Bronchial epithelial cell (primary cell): ENCODE results near the gene COL5A1. TPM values are rescaled to one million over a fixed set of nuclear protein-coding genes. Genes with fewer than 3 reads are reported as not detected.
"Not testable (repeated sequence)": the region's sequence is repeated elsewhere in the genome, so short reads cannot be mapped to it uniquely, and the experiment has no call there.

ENCODE experiments used
- DNase-seq: peaks from one replicate; pipeline ENCODE4 v3.0.0-alpha.2; 2010; ENCODE audit warnings: low read depth
- FAIRE-seq: peaks from 2 replicates; lab custom pipeline; 2011; peaks lifted over from hg19 to GRCh38; lab: Jason Lieb, UNC
- H3K27me3 ChIP-seq: 2 replicates; pipeline ENCODE4 v1.5.1; 2011; ENCODE audit warnings: low read length; ENCODE audit not compliant: control insufficient read depth, insufficient read depth
- H3K36me3 ChIP-seq: 2 replicates; pipeline ENCODE4 v1.5.1; 2011; ENCODE audit warnings: low read length; ENCODE audit not compliant: control insufficient read depth, insufficient read depth
- H3K4me3 ChIP-seq: 2 replicates; pipeline ENCODE4 v1.5.1; 2011; ENCODE audit warnings: mild to moderate bottlenecking, low read depth, low read length, control low read depth
- total RNA-seq: library from RNA; depleted of rRNA; stranded (reverse); fragments of >200 nt; gene quantifications from 2 replicates; pipeline ENCODE4 v1.2.1, GENCODE V29; 2014
- TF ChIP-seq, protein P1 (sequence below): IDR thresholded peaks from 2 replicates; pipeline ENCODE4 v1.5.1; 2011; ENCODE audit warnings: mild to moderate bottlenecking, moderate library complexity, low read length, control low read depth, inconsistent platforms; ENCODE audit not compliant: insufficient read depth, severe bottlenecking

COL5A1 gene
- total RNA-seq, 1 donor from 2014 or later: 6.3 TPM

DNA sequence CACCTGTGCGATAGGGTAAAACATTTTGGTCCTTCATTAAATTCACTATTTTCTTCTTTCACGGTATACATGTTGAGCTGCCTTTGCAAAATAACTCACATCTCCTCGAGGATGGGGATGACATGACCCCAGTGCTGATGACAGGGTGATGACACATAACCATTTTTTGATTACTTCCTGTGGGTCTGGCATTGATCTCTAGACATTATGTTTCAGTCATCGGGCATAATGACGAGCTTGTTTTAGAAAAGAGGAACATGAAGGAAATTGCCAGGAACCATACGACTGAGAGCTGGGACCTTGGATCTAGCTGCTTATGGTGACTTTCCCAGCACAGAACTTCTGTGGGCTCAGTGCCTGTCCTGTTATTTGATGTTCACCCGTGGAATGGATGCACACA, 25.2 kb downstream of the COL5A1 start:
- TF ChIP-seq, protein P1, sequence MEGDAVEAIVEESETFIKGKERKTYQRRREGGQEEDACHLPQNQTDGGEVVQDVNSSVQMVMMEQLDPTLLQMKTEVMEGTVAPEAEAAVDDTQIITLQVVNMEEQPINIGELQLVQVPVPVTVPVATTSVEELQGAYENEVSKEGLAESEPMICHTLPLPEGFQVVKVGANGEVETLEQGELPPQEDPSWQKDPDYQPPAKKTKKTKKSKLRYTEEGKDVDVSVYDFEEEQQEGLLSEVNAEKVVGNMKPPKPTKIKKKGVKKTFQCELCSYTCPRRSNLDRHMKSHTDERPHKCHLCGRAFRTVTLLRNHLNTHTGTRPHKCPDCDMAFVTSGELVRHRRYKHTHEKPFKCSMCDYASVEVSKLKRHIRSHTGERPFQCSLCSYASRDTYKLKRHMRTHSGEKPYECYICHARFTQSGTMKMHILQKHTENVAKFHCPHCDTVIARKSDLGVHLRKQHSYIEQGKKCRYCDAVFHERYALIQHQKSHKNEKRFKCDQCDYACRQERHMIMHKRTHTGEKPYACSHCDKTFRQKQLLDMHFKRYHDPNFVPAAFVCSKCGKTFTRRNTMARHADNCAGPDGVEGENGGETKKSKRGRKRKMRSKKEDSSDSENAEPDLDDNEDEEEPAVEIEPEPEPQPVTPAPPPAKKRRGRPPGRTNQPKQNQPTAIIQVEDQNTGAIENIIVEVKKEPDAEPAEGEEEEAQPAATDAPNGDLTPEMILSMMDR: no peak
- H3K36me3 ChIP-seq: no peaks in the 10 kb centered on the region
- DNase-seq (peak; percentile 22), FAIRE-seq (peak; percentile 82)
- no peaks in the 10 kb centered on the region for H3K27me3 ChIP-seq
- H3K4me3 ChIP-seq: no peak overlapping the region

GRCh38 chr9:134668977-134669376, 27.4 kb downstream of the COL5A1 start:
- not testable (repeated sequence) for FAIRE-seq, DNase-seq

DNA sequence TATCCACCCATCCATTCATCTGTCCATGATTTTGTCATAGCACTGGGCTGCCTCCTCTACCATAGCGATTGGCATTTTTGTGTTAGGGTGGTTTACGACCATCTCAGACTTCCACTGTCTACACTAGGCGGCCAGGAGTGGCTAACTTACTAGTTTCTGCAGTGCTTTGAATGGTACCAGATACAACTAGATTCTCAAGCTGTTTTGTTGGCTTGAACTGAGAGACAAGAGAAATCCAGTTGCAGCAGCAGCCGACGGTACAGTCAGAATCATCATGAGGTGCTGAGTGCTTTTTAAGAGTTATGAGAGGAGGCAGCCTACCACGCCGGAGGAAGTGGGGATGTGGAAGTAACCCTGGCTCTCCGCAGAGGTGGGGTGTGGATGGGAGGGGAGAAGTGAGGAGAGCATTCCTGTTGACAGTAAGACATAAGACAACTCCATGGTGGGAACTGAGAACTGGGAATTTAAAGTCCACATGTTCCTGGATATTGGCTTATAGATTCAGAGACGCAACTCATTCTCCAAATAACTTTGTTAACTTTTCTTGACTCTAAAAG, 27.9 kb downstream of the COL5A1 start:
- FAIRE-seq (no peak), DNase-seq (no peak)
- Histone ChIP-seq H3K27me3 (no peaks in the 10 kb centered on the region), H3K36me3 (no peaks in the 10 kb centered on the region), H3K4me3 (no peak overlapping the region)
- TF ChIP-seq, protein P1: no peak

More at GRCh38 chr9:134668977-134669376, 27.4 kb downstream of the COL5A1 start:
- not testable (repeated sequence) for H3K36me3 ChIP-seq, H3K27me3 ChIP-seq, H3K4me3 ChIP-seq

- H3K27me3 ChIP-seq: no peaks in the 10 kb centered on the region
- peak; percentile 39 for DNase-seq
- peak; percentile 60 for FAIRE-seq
- TF ChIP-seq, protein P1: no peak
- H3K36me3 ChIP-seq: no peaks in the 10 kb centered on the region
- H3K4me3 ChIP-seq: no peak overlapping the region
Measured at GRCh38 chr9:134670042-134670525, 28.5 kb downstream of the COL5A1 start.

DNA sequence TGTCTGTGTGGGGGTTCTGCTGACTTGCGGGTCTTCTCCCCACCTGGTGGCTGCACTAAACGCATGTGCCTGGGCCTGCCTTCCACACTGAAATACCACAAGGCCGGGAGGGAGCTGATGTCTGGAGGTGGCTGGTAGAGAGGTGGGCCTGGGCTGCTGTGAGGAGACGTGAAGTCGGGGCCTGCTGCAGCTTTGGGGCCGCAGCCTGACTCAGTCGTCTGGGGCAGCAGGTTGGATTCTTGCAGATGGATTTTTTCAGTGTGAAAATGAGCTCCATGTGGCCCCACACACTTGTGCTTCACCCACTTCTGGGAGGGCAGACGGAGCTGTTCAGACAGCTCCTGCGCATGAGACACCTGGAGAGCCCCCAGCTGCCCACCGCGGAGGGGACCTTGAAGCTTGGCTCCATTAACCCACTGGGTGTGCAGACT, 29.3 kb downstream of the COL5A1 start:
- DNase-seq (no peak), FAIRE-seq (no peak)
- TF ChIP-seq, protein P1: no peak
- no peaks in the 10 kb centered on the region for H3K27me3 ChIP-seq
- no peaks in the 10 kb centered on the region for H3K36me3 ChIP-seq
- no peak overlapping the region for H3K4me3 ChIP-seq

GRCh38 chr9:134671341-134672113, 29.9 kb downstream of the COL5A1 start:
- H3K36me3 ChIP-seq: no peaks in the 10 kb centered on the region
- DNase-seq: no peak
- no peak overlapping the region for H3K4me3 ChIP-seq
- FAIRE-seq: no peak
- TF ChIP-seq, protein P1: no peak
- no peaks in the 10 kb centered on the region for H3K27me3 ChIP-seq
